GM23338 (cell line): Measurements from ENCODE around the gene DGKE. TPM values are rescaled to one million over a fixed set of nuclear protein-coding genes. Genes with fewer than 3 reads are reported as not detected.

Source experiments
- ATAC-seq: fragments of 200-7000 bp; cut with Tn5 transposase; 3 replicates; pipeline ENCODE4 v1.9.1; 2020
- DNase-seq: peaks from one replicate; pipeline ENCODE4 v3.0.0-alpha.2; 2015; ENCODE audit warnings: low spot score
- H2AFZ ChIP-seq: fragments of 200-600 bp; sonication (generic); 2 replicates; pipeline ENCODE4 v1.8.0; 2016; ENCODE audit warnings: antibody characterized with exemption, mild to moderate bottlenecking, moderate library complexity
- H3F3A ChIP-seq: fragments of 200-600 bp; sonication (generic); replicated peaks from 2 replicates; pipeline ENCODE4 v1.8.0; 2017; ENCODE audit warnings: antibody characterized with exemption, mixed run types, low read depth
- H3K27ac ChIP-seq: fragments of 200-600 bp; sonication (generic); 2 replicates; pipeline ENCODE4 v1.6.1; 2016; ENCODE audit warnings: low read depth
- H3K27me3 ChIP-seq: fragments of 200-600 bp; sonication (generic); 2 replicates; pipeline ENCODE4 v1.8.0; 2016; ENCODE audit warnings: mild to moderate bottlenecking, mixed run types, moderate library complexity; ENCODE audit not compliant: insufficient read depth
- H3K36me3 ChIP-seq: fragments of 200-600 bp; sonication (generic); 2 replicates; pipeline ENCODE4 v1.8.0; 2016; ENCODE audit warnings: mild to moderate bottlenecking; ENCODE audit not compliant: insufficient read depth
- H3K4me1 ChIP-seq: fragments of 200-600 bp; sonication (generic); 2 replicates; pipeline ENCODE4 v1.8.0; 2016; ENCODE audit warnings: mild to moderate bottlenecking, moderate library complexity; ENCODE audit not compliant: insufficient read depth
- H3K4me2 ChIP-seq: fragments of 200-600 bp; sonication (generic); 2 replicates; pipeline ENCODE4 v1.7.1; 2017; ENCODE audit warnings: mixed run types
- H3K4me3 ChIP-seq: fragments of 200-600 bp; sonication (generic); 2 replicates; pipeline ENCODE4 v1.6.1; 2016; ENCODE audit warnings: mixed run types
- H3K79me2 ChIP-seq: fragments of 200-600 bp; sonication (generic); replicated peaks from 2 replicates; pipeline ENCODE4 v1.8.0; 2017; ENCODE audit warnings: mild to moderate bottlenecking; ENCODE audit not compliant: insufficient read depth
- H3K9me2 ChIP-seq: fragments of 200-600 bp; sonication (generic); 2 replicates; pipeline ENCODE4 v1.8.0; 2017; ENCODE audit not compliant: insufficient read depth
- H4K20me1 ChIP-seq: fragments of 200-600 bp; sonication (generic); replicated peaks from 2 replicates; pipeline ENCODE4 v1.8.0; 2017; ENCODE audit warnings: mild to moderate bottlenecking; ENCODE audit not compliant: insufficient read depth
- H3K27ac Mint-ChIP-seq: 2 replicates; pipeline ENCODE4 v1.8.0; 2020; ENCODE audit warnings: inconsistent platforms, mild to moderate bottlenecking, moderate library complexity, mixed read lengths
- H3K27me3 Mint-ChIP-seq: 3 replicates; pipeline ENCODE4 v1.8.0; 2022; ENCODE audit warnings: low read depth, mild to moderate bottlenecking, moderate library complexity, mixed read lengths, inconsistent platforms; ENCODE audit not compliant: insufficient read depth, poor library complexity
- H3K36me3 Mint-ChIP-seq: 3 replicates; pipeline ENCODE4 v1.8.0; 2021; ENCODE audit warnings: low read depth, mild to moderate bottlenecking, inconsistent platforms, moderate library complexity, mixed read lengths
- H3K4me1 Mint-ChIP-seq: 3 replicates; pipeline ENCODE4 v1.8.0; 2020; ENCODE audit warnings: mild to moderate bottlenecking, inconsistent platforms, mixed read lengths
- H3K4me3 Mint-ChIP-seq: 3 replicates; pipeline ENCODE4 v1.8.0; 2021; ENCODE audit warnings: moderate library complexity, mild to moderate bottlenecking, inconsistent platforms, mixed read lengths
- H3K9me3 Mint-ChIP-seq: 3 replicates; pipeline ENCODE4 v1.8.0; 2020; ENCODE audit warnings: moderate library complexity, mild to moderate bottlenecking, inconsistent platforms, mixed read lengths
- CREB1 ChIP-seq: fragments of 250-450 bp; sonication (Bioruptor Pico); IDR thresholded peaks from 2 replicates; pipeline ENCODE4 v1.5.0; 2020; ENCODE audit warnings: low read depth, mild to moderate bottlenecking, moderate library complexity
- ETS1 ChIP-seq: IDR thresholded peaks from 2 replicates; pipeline ENCODE4 v1.6.1; 2016; ENCODE audit warnings: antibody characterized with exemption
- EZH2 ChIP-seq: fragments of 200-600 bp; sonication (generic); IDR thresholded peaks from one replicate; pipeline ENCODE4 v1.8.0; 2017; ENCODE audit warnings: antibody characterized with exemption, mild to moderate bottlenecking, low read depth; ENCODE audit not compliant: unreplicated experiment
- EZH2phosphoT487 ChIP-seq: fragments of 200-600 bp; sonication (generic); IDR thresholded peaks from one replicate; pipeline ENCODE4 v1.8.1; 2018; ENCODE audit warnings: antibody characterized with exemption; ENCODE audit not compliant: unreplicated experiment
- JUNB ChIP-seq: IDR thresholded peaks from one replicate; pipeline ENCODE4 v1.6.1; 2016; ENCODE audit warnings: antibody characterized with exemption; ENCODE audit not compliant: unreplicated experiment
- NANOG ChIP-seq: IDR thresholded peaks from 2 replicates; pipeline ENCODE4 v1.6.1; 2016; ENCODE audit warnings: antibody characterized with exemption, borderline replicate concordance
- POLR2AphosphoS5 ChIP-seq: IDR thresholded peaks from 2 replicates; pipeline ENCODE4 v1.6.1; 2016; ENCODE audit warnings: antibody characterized with exemption, low read depth
- STAT1 ChIP-seq: IDR thresholded peaks from one replicate; pipeline ENCODE4 v1.6.1; 2016; ENCODE audit warnings: antibody characterized with exemption; ENCODE audit not compliant: unreplicated experiment
- ZNF114 ChIP-seq: fragments of 250-450 bp; sonication (Bioruptor Pico); IDR thresholded peaks from 2 replicates; pipeline ENCODE4 v1.5.0; 2020; ENCODE audit warnings: mild to moderate bottlenecking, moderate library complexity
- ZNF331 ChIP-seq: fragments of 250-450 bp; sonication (Bioruptor Pico); IDR thresholded peaks from 2 replicates; pipeline ENCODE4 v1.5.0; 2020; ENCODE audit warnings: low read depth, mild to moderate bottlenecking, moderate library complexity
- ZNF462 ChIP-seq: fragments of 250-450 bp; sonication (Bioruptor Pico); IDR thresholded peaks from 2 replicates; pipeline ENCODE4 v1.5.0; 2020; ENCODE audit warnings: mild to moderate bottlenecking, moderate library complexity
- polyA plus RNA-seq: library from polyadenylated mRNA; unstranded; fragments of >200 nt; fragmentation: Nextera tagmentation; extraction: Ambion mirVana; gene quantifications from 2 replicates; pipeline ENCODE4 v1.2.1, GENCODE V29; 2016
- total RNA-seq: library from RNA; depleted of rRNA; stranded (reverse); fragments of >200 nt; shearing (Covaris generic); gene quantifications from 2 replicates; pipeline ENCODE4 v1.2.3, GENCODE V29; 2014

Gene DGKE
- total and polyA plus RNA-seq, 2 experiments from 2014 or later, result 3.9 to 10.1 TPM

- ATAC-seq, result no peak
- H3K9me3 Mint-ChIP-seq, result peaks cover 9% of the 10 kb centered on the region
Measured at GRCh38 chr17:56795221-56795865, 38.6 kb upstream of the DGKE start.

GRCh38 chr17:56796536-56796935 lies 37.4 kb upstream of the DGKE start:
- H3K27me3 ChIP-seq, result no peaks in the 10 kb centered on the region
- H3K36me3 Mint-ChIP-seq, result peaks cover 8% of the 10 kb centered on the region
- no peak for ATAC-seq

More at GRCh38 chr17:56795221-56795865, 38.6 kb upstream of the DGKE start:
- H3K4me1 ChIP-seq, result no peaks in the 10 kb centered on the region
- no peak overlapping the region for H2AFZ ChIP-seq
- H3K79me2 ChIP-seq, result no peaks in the 10 kb centered on the region
- peaks cover 8% of the 10 kb centered on the region for H3K27me3 Mint-ChIP-seq
- TF ChIP-seq POLR2AphosphoS5, result no peak
- TF ChIP-seq JUNB, result no peak
- TF ChIP-seq STAT1, result no peak
- TF ChIP-seq ETS1, result no peak
- no peak for TF ChIP-seq NANOG
- no peak for TF ChIP-seq EZH2
- TF ChIP-seq EZH2phosphoT487, result no peak
- no peak for TF ChIP-seq ZNF331
- no peak for TF ChIP-seq ZNF114 (CRISPR knock-in tag)
- TF ChIP-seq CREB1, result no peak
- H3K27ac Mint-ChIP-seq, result no peak overlapping the region
- peaks cover 5% of the 10 kb centered on the region; the same call in 1 of the 2 replicates for H3K9me2 ChIP-seq
- H3F3A ChIP-seq, result no peaks in the 10 kb centered on the region
- no peaks in the 10 kb centered on the region for H4K20me1 ChIP-seq
- DNase-seq, result no peak
- H3K36me3 ChIP-seq, result no peaks in the 10 kb centered on the region
- no peak overlapping the region for H3K4me3 ChIP-seq
- H3K4me2 ChIP-seq, result no peak overlapping the region
- no peak overlapping the region for H3K27ac ChIP-seq
- H3K36me3 Mint-ChIP-seq, result peaks cover 8% of the 10 kb centered on the region
- H3K27me3 ChIP-seq, result no peaks in the 10 kb centered on the region
- no peak overlapping the region for H3K4me3 Mint-ChIP-seq
- H3K4me1 Mint-ChIP-seq, result peaks cover 12% of the 10 kb centered on the region

More at GRCh38 chr17:56796536-56796935, 37.4 kb upstream of the DGKE start:
- TF ChIP-seq ZNF462 (CRISPR knock-in tag) (no peak), ZNF114 (CRISPR knock-in tag) (no peak), POLR2AphosphoS5 (no peak), CREB1 (no peak)
- H3K4me1 ChIP-seq, result no peaks in the 10 kb centered on the region
- no peaks in the 10 kb centered on the region for H3K36me3 ChIP-seq
- H4K20me1 ChIP-seq, result no peaks in the 10 kb centered on the region
- H3K4me2 ChIP-seq, result no peak overlapping the region
- H3K9me2 ChIP-seq, result peaks cover 8% of the 10 kb centered on the region; the same call in 1 of the 2 replicates
- no peak overlapping the region for H2AFZ ChIP-seq
- H3K27ac ChIP-seq, result no peak overlapping the region
- Mint-ChIP-seq H3K27ac (no peak overlapping the region), H3K27me3 (peaks cover 8% of the 10 kb centered on the region), H3K4me1 (peaks cover 12% of the 10 kb centered on the region), H3K9me3 (peaks cover 9% of the 10 kb centered on the region), H3K4me3 (no peak overlapping the region)
- DNase-seq, result no peak
- no peak overlapping the region for H3K4me3 ChIP-seq
- no peaks in the 10 kb centered on the region for H3K79me2 ChIP-seq
- H3F3A ChIP-seq, result no peaks in the 10 kb centered on the region
